Left forelimb (tissue), 1 donor: ENCODE measurements around the gene DNAH3.
"Not testable (repeated sequence)": the region's sequence is repeated elsewhere in the genome, so short reads cannot be mapped to it uniquely, and the experiment has no call there.

ENCODE experiments used
- DNase-seq: peaks from one replicate; pipeline ENCODE4 v3.0.0-alpha.2; 2018; ENCODE audit warnings: low spot score

Gene DNAH3

DNA sequence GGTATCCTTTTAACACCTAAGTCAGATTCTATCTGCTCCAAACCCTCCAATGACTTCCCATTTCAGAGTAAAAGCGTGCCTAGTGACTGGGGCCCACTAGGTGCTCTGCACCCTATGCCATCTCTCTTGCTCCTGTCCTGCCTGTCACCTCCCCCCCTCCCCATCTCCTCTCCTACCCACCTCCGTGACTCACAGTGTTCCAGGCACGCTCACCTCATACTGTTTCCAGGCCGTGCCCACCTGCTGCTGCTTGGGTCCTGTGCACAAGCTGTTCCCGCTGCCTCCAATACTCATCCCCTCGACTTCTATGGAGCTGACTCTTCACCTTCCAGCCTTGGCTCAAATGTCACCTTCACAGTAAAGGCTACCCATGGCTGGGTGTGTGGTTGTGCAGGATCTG, 21.7 kb downstream of the DNAH3 start:
- DNase-seq = no peak

GRCh38 chr16:21126518-21126917, 24.1 kb downstream of the DNAH3 start:
- DNase-seq = no peak

DNA sequence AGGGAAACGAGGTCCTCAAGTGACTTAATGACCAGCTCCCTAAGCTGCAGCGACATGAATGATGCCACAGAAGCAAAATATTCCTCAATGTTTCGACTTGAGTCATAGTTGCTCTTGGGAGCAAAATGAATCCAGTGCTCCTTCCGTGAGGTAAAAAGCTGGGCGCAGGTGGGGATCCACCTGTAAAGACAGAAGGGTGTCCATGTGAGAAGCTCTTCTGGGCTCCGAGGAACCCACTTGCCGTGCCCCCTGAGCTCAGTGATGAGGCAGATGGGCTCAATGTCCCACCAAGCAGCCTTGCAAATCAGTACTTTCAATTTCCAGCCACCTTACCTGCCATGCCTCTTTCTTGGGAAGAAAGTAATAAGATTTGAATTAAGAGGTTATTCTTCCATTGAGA, 25.5 kb downstream of the DNAH3 start:
- no peak for DNase-seq

DNA sequence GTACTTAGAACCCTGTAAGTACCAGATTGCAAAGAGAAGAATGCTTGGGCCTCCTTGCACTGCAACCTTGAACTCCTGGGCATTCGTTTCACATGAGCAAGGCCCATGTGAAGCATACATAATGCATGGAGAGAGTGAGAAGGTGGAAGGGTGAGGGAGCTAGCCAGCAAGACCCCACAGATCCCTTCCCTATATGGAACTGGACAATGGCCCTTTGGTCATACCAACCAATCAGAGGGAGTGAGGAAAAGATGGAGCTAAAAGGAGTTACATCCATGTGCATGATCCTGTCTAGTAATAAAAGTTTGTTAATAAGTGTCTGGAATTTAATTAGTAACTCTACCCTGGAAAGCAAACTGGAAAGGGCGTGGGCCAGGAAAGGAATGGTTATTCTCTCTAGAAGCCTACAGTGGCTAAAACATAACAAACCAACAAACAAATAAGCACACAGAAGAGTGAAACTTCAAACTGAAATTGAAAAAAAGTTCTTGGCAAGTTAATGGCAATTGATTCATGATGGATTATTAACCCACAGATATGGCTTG, 29.6 kb downstream of the DNAH3 start:
- no peak for DNase-seq

DNA sequence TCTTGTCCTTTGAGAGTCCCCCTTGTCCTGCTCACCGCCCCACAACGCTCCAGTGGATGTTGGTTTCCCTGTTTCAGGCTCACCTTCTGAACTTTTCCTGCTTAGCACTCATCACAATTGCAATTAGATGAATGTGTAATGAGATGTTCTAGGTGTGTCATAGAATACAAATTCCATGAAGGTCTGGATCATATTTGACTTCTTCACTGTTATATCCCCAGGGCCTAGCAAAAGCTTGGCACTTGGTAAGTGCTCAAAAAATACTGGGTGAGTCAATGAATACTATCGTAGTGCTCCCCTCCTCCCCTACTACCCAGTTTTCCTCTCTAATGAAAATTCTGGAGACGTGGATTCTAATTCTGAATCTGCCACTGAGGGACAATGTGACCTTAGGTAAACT, 33.1 kb downstream of the DNAH3 start:
- DNase-seq = no peak

- DNase-seq = no peak
Observed at GRCh38 chr16:21116148-21116693, 34.4 kb downstream of the DNAH3 start.

DNA sequence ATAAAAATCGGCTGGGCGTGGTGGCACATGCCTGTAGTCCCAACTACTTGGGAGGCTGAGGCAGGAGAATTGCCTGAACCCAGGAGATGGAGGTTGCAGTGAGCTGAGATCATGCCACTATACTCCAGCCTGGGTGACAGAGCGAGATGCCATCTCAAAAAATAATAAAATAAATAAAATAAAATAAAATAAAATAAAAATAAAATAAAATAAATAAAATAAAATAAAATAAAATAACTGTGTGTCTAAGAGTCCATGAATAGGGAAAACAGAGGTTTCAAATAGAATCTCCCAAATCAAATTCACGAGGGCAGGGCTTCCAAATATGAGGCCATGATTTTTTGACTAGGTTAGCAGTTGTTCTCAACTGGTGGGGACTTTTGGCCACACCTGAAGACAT, 35.1 kb downstream of the DNAH3 start:
- not testable (repeated sequence) for DNase-seq

DNA sequence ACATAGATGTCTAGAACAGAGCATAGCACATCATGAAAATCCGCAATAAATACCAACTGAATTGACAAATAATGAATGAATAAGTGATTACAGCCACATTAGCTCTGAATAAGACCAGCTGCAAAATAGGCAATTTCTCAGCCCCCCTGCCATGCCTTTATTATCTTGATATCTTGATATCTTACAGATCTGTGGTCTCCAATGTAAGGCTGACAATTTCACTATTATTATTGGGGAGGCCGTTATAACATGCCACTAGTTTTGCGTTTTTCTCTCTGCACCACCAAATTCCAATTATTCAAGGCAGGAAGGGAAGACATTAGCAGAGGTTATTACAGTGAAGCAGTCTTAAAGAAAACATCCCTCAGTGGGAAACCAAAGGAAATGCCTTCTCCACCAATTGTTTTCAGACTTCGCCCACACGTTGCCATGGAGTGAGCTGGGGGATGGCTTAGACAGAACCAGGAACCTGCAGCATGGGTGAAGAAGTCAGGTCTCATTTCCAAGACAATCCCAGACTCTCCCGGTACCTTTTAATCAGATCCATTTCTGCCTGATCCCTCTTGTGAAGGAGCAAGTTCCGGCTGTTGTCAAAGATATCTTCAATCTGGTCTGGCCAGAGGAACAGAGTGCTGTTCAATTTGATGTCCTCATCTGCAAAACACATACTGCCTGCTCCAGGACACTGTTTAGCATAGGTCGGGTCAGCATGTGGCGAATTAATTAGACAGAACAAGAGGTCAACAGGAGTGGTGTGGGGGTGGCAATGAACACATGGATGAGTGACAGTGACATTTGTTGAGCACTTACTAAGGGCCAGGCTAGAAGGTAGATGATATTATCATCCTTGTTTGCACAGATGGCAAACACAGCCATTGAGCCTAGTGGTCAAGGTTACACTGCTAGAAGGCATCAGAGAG, 46.4 kb downstream of the DNAH3 start:
- no peak for DNase-seq

- DNase-seq = no peak
Observed at GRCh38 chr16:21101631-21102420, 48.8 kb downstream of the DNAH3 start.

DNA sequence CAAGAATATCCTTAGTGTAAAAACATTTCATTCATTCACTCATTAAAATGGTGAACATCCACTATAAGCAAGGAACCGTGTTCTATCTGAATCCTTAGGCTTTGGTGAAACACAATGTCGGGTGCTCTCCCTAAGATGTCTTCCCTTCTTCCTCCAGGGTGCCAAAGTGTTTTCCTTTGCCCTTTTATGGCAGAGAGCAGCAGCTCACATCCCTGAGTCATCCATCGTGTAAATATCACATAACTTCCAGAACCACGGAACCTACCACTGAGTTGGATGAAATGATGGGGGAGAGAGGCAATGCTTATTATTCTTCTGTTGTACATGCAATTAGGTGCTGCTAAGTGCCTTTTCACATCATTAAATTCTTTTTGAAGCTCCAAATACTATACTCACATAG, 50.2 kb downstream of the DNAH3 start:
- DNase-seq = no peak

- no peak for DNase-seq
Observed at GRCh38 chr16:21097151-21097550, 53.5 kb downstream of the DNAH3 start.

GRCh38 chr16:21094719-21095118, 55.9 kb downstream of the DNAH3 start:
- not testable (repeated sequence) for DNase-seq

GRCh38 chr16:21092951-21093350, 57.7 kb downstream of the DNAH3 start:
- no peak for DNase-seq

- no peak for DNase-seq
Observed at GRCh38 chr16:21088646-21089538, 61.8 kb downstream of the DNAH3 start.

DNA sequence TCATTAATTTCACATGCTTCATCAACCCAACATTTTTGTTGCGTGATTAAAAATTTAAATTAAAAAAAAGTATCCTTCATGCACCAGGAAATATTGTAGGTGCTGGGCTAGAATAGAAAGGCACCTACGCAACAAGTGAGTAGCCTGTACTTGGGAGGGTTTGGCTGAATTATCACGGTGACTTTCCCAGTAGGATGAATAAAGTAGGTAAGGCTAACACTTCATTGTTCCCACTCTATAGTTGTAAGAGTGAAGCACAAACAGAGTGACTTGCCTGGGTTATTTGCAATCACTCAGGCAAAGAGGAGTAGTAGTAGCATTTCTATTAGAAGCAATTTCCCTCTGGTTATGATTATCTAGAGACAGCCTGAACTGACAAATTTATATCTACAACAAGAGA, 62.5 kb downstream of the DNAH3 start:
- no peak for DNase-seq

DNA sequence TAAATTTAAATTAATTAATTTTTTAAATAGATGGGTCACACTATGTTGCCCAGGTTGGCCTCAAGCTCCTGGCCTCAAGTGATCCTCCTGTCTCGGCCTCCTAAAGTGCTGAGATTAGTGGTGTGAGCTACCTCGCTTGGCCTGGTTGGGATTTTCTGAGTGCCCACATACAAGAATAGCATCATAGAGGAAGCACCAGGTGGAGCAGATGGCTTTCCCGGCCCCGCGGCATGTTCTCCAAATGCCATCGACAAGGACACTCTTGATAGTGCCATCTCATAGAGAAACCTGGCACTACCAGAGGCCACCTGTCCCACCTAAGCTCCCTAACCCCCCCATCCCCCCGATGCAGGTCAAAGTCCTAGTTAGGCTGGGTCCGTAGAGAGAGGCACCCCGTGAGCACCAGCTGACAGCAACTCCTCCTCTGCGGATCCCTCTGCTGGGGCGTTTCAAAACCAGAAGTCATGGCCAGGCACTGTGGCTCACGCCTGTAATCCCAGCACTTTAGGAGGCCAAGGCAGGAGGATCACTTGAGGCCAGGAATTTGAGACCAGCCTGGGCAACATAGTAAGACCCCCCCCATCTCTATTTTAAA, 65.9 kb downstream of the DNAH3 start:
- no peak for DNase-seq

DNA sequence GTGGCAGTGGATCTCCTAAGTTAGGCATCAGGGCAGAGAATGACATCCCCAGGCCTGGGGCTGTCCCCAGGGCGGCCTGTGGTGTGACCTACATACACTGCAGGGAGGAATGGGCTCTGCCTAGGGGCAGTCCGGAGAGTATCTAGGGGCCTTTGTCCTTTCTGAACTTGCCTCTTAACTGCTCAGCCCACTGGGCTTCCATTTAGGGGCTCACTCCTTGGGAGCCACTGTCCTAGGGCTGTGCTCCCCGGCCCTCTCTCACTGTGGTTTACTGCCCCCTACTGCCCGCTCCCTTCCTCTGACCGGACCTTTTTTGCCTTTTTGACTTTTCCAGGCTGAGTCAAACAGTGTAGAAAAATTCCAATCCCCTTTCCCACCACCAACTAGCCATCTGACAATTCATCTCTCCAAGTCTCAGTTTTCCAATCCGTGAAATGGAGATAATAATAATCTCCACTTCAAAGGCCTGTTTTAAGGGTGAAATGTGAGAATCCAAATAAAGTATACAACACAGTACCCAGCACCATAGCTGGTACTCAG, 66.8 kb downstream of the DNAH3 start:
- DNase-seq = no peak

DNA sequence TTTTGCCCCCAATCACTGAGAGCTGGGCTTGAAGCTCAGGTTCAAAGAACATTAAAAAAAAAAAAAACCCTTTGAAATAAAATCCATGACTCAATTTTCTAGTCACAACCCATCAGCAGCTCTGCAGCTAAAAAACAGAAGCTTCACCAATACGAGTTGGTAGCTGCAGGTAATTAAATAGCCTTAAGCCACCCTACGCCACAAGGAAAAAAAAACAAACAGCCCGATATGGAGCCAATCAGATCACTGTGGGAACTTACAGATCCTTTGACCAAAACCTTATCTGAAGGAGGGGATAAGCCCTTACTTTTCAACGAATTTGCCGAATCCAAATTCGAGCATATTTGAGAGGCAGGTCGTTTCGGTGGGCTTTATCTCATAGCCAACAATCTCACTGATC, 69.3 kb downstream of the DNAH3 start:
- DNase-seq = no peak

GRCh38 chr16:21078563-21078962, 72.1 kb downstream of the DNAH3 start:
- DNase-seq = no peak

- DNase-seq = no peak
Observed at GRCh38 chr16:21076186-21076883, 74.3 kb downstream of the DNAH3 start.
